ENCODE results near the gene CASR. TPM values are rescaled to one million over a fixed set of nuclear protein-coding genes. Genes with fewer than 3 reads are reported as not detected.
"Not testable (repeated sequence)": the region's sequence is repeated elsewhere in the genome, so short reads cannot be mapped to it uniquely, and the experiment has no call there.

CASR gene
- total RNA-seq, 4 donors from 2014 or later: 0.37 to 1.4 TPM; not detected in 2

GRCh38 chr3:122200661-122201060 is 17.2 kb downstream of the CASR start:
- intact Hi-C loops (cut with DNase I; ENCODE audit: low total_unique reads) (no loop called here), in situ Hi-C loops (cut with MboI; ENCODE audit: low pct_ligation_motif_present in 1 of 4, low pct_unique_long_range_greater_than_20kb in 1 of 4, low sequenced_read_pairs in 3 of 4) (no loop called here)
- H3K4me3 ChIP-seq: no peak overlapping the region
- H3K27me3 ChIP-seq: no peaks in the 10 kb centered on the region
- H3K4me1 ChIP-seq: no peaks in the 10 kb centered on the region
- no peak for TF ChIP-seq EP300 (IDR thresholded peaks at IDR 0.05; ENCODE audit: low read depth)
- TF ChIP-seq, protein P1, sequence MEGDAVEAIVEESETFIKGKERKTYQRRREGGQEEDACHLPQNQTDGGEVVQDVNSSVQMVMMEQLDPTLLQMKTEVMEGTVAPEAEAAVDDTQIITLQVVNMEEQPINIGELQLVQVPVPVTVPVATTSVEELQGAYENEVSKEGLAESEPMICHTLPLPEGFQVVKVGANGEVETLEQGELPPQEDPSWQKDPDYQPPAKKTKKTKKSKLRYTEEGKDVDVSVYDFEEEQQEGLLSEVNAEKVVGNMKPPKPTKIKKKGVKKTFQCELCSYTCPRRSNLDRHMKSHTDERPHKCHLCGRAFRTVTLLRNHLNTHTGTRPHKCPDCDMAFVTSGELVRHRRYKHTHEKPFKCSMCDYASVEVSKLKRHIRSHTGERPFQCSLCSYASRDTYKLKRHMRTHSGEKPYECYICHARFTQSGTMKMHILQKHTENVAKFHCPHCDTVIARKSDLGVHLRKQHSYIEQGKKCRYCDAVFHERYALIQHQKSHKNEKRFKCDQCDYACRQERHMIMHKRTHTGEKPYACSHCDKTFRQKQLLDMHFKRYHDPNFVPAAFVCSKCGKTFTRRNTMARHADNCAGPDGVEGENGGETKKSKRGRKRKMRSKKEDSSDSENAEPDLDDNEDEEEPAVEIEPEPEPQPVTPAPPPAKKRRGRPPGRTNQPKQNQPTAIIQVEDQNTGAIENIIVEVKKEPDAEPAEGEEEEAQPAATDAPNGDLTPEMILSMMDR (IDR thresholded peaks at IDR 0.05): no peak
- no peak for TF ChIP-seq POLR2A (IDR thresholded peaks at IDR 0.05)
- TF ChIP-seq POLR2AphosphoS5 (IDR thresholded peaks at IDR 0.05): no peak
- no peaks in the 10 kb centered on the region for H3K36me3 ChIP-seq
- H3K9me3 ChIP-seq: no peaks in the 10 kb centered on the region
- WGBS, 2 donors (ENCODE audit: low coverage in 1 of 2): 70 to 75% methylated on average over 2 of the region's 3 CpGs
- no peak for DNase-seq
- no peak overlapping the region for H3K27ac ChIP-seq

DNA sequence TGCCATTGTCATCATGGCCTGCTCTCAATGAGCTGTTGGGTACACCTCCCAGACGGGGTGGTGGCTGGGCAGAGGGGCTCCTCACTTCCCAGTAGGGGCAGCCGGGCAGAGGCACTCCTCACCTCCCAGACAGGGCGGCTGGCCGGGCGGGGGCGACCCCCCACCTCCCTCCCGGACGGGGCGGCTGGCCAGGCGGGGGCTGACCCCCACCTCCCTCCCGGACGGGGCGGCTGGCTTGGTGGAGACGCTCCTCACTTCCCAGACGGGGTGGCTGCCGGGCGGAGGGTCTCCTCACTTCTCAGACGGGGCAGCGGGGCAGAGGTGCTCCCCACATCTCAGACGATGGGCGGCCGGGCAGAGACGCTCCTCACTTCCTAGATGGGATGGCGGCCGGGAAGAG is 18.0 kb downstream of the CASR start:
- intact Hi-C loops (cut with DNase I; ENCODE audit: low total_unique reads); H3K9me3 ChIP-seq; in situ Hi-C loops (cut with MboI; ENCODE audit: low pct_ligation_motif_present in 1 of 4, low pct_unique_long_range_greater_than_20kb in 1 of 4, low sequenced_read_pairs in 3 of 4); DNase-seq; H3K36me3 ChIP-seq; H3K27ac ChIP-seq; H3K27me3 ChIP-seq; H3K4me3 ChIP-seq; H3K4me1 ChIP-seq: not testable (repeated sequence)
- WGBS, 2 donors (ENCODE audit: low coverage in 1 of 2): 85% methylated on average over 11 of the region's 25 CpGs; no CpG with 5 or more reads in 1 of the 2 donors

- TF ChIP-seq, protein P1 (IDR thresholded peaks at IDR 0.05): no peak
- TF ChIP-seq POLR2AphosphoS5 (IDR thresholded peaks at IDR 0.05) (no peak), POLR2A (IDR thresholded peaks at IDR 0.05) (no peak), EP300 (IDR thresholded peaks at IDR 0.05; ENCODE audit: low read depth) (no peak)
- no peaks in the 10 kb centered on the region for H3K36me3 ChIP-seq
- H3K9me3 ChIP-seq: no peaks in the 10 kb centered on the region
- in situ Hi-C loops (cut with MboI; ENCODE audit: low pct_ligation_motif_present in 1 of 4, low pct_unique_long_range_greater_than_20kb in 1 of 4, low sequenced_read_pairs in 3 of 4): no loop called here
- no peak overlapping the region for H3K4me3 ChIP-seq
- no peaks in the 10 kb centered on the region for H3K27me3 ChIP-seq
- DNase-seq: no peak
- 53 to 85% methylated on average over 4 of the region's 4 CpGs for WGBS, 2 donors (ENCODE audit: low coverage in 1 of 2)
- H3K4me1 ChIP-seq: no peaks in the 10 kb centered on the region
- no peak overlapping the region for H3K27ac ChIP-seq
- intact Hi-C loops (cut with DNase I; ENCODE audit: low total_unique reads): no loop called here
Measured at GRCh38 chr3:122208579-122208978, 25.1 kb downstream of the CASR start.

GRCh38 chr3:122213650-122214049 is 30.2 kb downstream of the CASR start:
- TF ChIP-seq POLR2A (IDR thresholded peaks at IDR 0.05): no peak
- TF ChIP-seq EP300 (IDR thresholded peaks at IDR 0.05; ENCODE audit: low read depth): no peak
- TF ChIP-seq, protein P1 (IDR thresholded peaks at IDR 0.05): no peak
- TF ChIP-seq POLR2AphosphoS5 (IDR thresholded peaks at IDR 0.05): no peak
- H3K4me3 ChIP-seq: no peak overlapping the region
- H3K4me1 ChIP-seq: no peaks in the 10 kb centered on the region
- no peaks in the 10 kb centered on the region for H3K36me3 ChIP-seq
- no peaks in the 10 kb centered on the region for H3K27me3 ChIP-seq
- no peak overlapping the region for H3K27ac ChIP-seq
- in situ Hi-C loops (cut with MboI; ENCODE audit: low pct_ligation_motif_present in 1 of 4, low pct_unique_long_range_greater_than_20kb in 1 of 4, low sequenced_read_pairs in 3 of 4): no loop called here
- WGBS, 2 donors (ENCODE audit: low coverage in 1 of 2): 30 to 89% methylated on average over 2 of the region's 2 CpGs
- intact Hi-C loops (cut with DNase I; ENCODE audit: low total_unique reads): no loop called here
- no peak for DNase-seq
- no peaks in the 10 kb centered on the region for H3K9me3 ChIP-seq

- 44 to 65% methylated on average over 3 to 4 of the region's 4 CpGs for WGBS, 2 donors (ENCODE audit: low coverage in 1 of 2)
- no peak for DNase-seq
- H3K9me3 ChIP-seq: no peaks in the 10 kb centered on the region
- H3K4me1 ChIP-seq: no peaks in the 10 kb centered on the region
- TF ChIP-seq POLR2A (IDR thresholded peaks at IDR 0.05) (no peak), EP300 (IDR thresholded peaks at IDR 0.05; ENCODE audit: low read depth) (no peak), POLR2AphosphoS5 (IDR thresholded peaks at IDR 0.05) (no peak)
- TF ChIP-seq, protein P1 (IDR thresholded peaks at IDR 0.05): no peak
- H3K27ac ChIP-seq: no peak overlapping the region
- intact Hi-C loops (cut with DNase I; ENCODE audit: low total_unique reads) (no loop called here), in situ Hi-C loops (cut with MboI; ENCODE audit: low pct_ligation_motif_present in 1 of 4, low pct_unique_long_range_greater_than_20kb in 1 of 4, low sequenced_read_pairs in 3 of 4) (no loop called here)
- no peak overlapping the region for H3K4me3 ChIP-seq
- no peaks in the 10 kb centered on the region for H3K27me3 ChIP-seq
- H3K36me3 ChIP-seq: no peaks in the 10 kb centered on the region
Measured at GRCh38 chr3:122214711-122215110, 31.2 kb downstream of the CASR start.

Measured in transverse colon (tissue), 4 donors.